NK-92 (cell line): ENCODE measurements around the gene MPL.

Experiments
- DNase-seq: peaks from one replicate; lab custom pipeline; 2025; ENCODE audit not compliant: unreplicated experiment; lab: John Stamatoyannopoulos, UW

Gene MPL

DNA sequence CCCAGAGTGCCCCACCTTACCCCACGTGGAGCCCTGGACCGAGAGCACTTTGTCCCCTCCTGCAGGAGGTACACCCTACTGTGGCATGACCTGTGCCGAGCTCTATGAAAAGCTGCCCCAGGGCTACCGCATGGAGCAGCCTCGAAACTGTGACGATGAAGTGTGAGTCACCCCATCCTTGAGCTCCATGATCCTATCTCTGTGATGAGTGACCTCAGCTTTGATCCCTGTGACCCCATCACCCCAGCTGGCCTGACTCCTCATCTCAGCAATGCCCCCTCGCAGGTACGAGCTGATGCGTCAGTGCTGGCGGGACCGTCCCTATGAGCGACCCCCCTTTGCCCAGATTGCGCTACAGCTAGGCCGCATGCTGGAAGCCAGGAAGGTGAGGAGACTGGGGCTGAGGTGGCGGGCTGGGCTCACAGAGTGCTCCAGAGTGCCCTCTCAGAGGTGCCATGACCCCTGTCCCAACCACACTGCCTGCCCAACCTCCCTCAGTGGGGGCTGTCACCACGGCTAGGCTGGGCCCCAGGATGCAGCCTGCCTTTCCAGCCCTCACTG, 16.2 kb upstream of the MPL start:
- no peak for DNase-seq

DNA sequence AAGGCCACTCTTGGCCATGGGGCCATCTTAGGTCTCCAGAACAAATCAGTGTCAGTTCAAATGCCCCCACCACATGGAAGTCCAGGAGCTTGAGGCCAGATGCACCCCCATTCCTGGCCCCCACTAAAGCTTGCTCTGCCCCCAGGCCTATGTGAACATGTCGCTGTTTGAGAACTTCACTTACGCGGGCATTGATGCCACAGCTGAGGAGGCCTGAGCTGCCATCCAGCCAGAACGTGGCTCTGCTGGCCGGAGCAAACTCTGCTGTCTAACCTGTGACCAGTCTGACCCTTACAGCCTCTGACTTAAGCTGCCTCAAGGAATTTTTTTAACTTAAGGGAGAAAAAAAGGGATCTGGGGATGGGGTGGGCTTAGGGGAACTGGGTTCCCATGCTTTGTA, 15.1 kb upstream of the MPL start:
- DNase-seq: no peak

DNA sequence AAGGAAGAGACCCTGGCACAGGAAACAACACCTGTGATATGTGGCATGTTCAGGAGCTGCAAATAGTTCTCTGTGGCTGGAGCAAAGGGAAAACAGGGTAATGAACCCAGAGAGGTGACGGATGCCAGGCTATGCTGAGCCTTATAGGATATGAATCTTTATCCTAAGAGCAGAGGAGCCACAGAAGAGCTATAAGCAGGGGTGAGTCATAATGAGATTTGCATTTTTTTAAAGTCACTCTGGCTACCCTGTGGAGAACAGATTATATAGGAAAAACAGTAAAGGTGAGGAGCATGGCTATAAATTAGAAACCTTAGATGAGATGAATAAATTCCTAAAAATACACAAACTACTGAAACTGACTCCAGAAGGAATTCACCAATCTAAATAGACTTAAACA, 12.8 kb upstream of the MPL start:
- no peak for DNase-seq

DNA sequence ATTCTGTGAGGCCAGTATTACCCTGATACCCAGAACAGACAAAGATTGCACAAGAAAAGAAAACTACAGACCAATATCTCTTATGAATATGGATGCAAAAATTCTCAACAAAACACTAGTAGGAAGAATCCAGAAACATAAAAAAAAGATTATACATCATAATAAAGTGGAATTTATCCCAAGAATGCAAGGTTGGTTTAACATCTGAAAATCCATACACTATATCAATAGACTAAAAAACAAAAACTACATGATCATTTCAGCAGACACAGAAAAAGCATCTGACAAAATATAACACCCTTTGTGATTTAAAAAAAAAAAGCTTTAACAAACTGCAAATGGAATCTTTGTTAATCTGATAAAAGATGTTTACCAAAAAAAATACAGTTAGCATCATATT, 12.2 kb upstream of the MPL start:
- DNase-seq: no peak

DNA sequence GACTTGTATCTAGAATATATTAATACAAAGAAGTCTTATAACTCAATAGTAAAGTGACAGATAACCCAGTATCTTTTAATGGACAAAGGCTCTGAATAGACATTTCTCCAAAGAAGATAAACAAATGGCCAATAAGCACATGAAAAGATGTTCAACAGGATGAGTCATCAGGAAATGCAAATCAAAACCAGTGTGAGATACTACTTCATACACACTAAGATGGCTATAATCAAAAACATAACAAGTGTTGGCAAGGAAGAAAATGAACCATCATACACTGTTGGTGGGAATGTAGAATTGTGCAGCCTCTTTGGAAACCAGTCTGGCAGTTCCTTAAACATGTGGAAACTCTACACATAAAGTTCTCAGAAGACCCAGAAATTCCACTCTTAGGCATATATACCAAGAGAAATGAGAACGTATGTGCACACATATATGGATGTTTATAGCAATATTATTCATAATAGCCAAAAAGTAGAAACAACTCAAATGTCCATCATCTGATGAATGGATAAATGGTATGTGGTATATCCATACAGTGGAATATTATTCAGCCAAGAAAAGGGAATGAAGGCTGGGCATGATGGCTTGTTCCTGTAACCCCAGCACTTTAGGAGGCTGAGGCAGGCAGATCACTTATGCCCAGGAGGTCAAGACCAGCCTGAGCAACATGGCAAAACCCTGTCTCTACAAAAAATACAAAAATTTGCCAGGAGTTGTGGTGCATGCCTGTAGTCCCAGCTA, 9.9 kb upstream of the MPL start:
- no peak for DNase-seq

DNA sequence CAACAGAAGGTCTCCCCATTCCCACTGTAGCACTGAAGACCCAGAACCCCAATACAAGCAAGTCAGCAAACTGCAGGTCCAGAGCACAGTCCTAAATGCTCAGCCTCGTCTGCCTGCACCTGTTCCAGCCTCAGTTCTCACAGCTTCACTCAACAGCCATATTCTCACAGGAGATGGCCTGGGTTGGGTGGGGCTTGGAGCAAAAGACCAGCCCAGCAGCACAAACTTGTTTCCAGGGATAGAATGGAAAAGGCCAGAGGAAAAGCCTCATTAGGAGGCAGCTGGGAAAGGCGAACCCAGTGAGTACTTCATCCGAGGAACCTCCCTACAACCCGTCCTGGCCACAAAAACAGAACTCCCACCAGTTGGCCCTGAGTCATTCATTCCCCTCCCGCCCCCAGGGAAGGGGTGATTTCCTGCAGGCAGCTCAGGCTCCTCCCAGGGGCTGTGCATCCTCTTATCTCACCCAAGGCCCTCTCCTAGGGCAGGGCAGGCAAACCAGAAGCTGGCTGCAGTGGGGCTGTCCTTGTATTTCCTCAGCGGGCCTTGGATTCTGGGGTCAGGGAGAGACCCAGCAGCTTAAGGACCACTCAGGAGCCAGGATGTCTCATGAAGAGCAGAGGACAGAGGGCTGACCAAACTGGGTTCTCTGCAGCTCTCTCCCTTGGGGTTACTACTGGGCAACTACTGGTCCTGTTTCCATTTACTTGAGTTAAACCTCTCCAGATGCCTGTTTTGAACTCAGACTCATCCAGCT, 7.4 kb upstream of the MPL start:
- DNase-seq: no peak

DNA sequence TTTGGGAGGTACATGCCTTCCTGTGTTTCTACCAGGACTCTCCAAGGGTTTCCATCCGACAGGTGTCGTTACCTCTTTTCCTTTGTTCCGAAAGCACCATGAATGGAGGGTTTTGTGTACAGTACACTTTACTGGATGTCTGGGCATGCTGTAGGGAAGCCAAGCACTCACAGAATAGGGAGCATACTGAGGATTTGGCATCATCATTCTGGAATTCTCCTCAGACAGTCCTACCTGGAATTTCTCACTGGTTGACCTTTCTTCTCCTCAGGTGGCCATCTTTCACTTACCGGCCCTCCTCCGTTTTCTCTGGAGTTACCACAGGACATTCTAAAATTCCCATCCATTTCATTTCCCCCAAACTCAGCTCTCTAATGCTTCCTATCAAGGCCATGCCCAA, 5.9 kb upstream of the MPL start:
- no peak for DNase-seq

DNA sequence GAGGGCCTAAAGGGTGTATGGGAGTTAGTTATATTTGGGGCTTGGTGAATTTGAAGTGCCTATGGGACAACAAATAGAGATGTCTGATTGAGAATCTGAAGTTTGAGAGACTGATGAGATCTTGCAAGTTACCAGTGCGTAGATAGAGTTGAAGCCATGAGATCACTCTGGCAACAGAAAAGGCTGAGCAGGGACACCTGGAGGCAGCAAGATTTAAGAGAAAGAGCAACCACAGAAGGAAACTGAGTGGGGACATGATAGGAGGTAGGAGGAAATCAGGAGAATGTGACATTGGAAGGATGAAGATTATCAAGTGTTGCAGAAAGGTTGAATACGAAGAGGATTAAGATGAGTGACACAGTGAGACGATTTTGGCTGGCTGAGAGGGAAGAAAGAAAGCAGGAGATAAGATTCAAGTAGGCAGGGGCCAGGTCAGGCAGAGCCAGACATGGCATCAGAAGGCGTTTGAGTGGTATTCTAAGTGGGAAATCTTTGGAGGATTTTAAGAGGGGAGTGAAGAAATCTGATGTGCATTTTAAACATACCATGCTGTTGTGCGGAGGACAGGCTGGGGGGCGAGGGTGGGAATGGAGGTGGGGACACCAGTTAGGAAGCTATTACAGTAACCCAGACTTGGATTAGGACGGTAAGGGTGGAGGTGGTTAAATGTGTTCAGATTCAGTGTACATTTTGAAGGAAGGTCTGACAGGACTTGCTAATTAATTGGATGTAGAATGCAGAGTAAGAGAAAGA, 3.0 kb upstream of the MPL start:
- DNase-seq: no peak

DNA sequence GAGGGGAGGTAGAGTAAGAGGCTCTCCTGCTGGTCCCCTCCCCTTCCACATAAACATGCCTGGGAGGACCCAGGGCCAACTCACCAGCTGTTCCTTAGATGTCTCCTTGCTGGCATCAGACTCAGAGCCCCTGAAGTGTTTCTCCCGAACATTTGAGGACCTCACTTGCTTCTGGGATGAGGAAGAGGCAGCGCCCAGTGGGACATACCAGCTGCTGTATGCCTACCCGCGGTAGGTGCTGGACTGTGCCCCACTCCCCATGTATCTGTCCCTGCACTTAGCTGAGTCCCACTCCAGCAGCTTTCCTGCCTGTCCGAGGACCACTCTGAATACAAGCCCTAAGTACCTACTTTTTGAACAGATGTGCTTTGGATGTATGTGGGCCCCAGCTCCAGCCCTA, 383 bp downstream of the MPL start:
- DNase-seq: no peak

DNA sequence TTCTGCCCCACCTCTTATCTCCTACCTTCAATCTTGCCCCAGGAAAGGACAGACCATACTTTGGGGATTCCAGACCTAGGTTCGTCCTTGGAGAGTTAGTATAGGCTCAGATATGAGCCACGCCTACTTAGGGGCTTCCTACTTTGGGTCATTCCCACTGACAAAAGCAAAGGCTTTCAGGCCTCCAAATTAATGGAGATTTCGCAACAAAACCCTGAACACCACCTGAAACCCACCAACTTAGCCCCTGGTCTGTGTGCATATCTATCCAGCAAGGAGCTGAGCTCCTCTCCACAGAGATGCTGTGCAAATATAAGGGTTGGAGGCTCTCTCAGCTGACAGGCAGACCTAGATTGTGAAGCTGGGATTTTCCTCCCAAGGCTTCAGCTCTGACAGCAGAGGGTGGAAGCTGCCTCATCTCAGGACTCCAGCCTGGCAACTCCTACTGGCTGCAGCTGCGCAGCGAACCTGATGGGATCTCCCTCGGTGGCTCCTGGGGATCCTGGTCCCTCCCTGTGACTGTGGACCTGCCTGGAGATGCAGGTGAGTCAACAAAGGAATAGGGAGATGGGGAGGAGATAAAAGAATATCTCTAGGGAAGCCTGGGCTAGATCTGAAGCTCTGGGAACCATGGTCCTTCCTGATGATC, 2.1 kb downstream of the MPL start:
- DNase-seq: no peak

DNA sequence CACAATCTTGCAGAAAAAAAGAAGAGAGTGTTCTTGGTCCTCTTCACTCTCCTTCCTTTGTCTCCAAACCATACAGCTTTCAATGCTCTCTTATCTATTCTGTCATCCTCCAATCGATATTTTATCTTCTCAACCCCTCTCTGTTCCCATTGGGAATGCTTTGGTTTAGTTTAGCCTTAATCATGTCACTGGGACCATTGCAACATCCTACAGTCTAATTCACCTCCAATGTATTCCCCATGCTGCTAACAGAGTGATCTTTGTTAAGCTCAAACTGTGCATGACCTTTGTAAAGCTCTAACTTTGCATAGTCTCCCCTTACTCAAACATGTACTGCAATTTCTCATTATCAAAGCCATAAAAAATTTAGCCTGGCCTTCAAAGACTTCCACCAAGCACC, 2.9 kb downstream of the MPL start:
- DNase-seq: no peak

DNA sequence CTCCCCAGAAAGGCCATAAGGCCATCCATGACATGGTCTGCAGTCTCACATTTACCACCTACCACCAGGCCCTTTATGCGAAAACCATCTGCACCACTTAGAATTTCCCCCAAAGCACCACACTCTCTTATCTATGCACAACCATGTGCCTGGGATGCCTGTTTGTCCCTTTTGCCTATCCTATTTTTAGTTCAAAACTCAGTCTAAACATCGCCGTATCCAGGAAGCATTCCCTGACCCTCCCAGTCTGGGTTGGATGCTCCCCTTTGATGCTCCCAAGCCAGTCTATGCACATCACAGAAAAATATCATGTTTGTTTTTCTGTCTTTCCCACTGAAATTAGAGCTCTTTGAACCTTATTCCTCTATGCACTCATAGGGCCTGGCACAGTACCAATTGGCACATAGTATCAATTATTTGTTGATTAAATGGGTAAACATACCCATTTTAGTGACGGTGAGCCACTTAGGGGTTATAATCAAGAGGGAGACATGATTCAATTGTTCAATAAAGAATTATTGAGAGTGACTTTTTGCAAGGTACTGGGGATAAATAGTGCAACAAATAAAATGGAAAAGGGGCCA, 6.7 kb downstream of the MPL start:
- DNase-seq: no peak

DNA sequence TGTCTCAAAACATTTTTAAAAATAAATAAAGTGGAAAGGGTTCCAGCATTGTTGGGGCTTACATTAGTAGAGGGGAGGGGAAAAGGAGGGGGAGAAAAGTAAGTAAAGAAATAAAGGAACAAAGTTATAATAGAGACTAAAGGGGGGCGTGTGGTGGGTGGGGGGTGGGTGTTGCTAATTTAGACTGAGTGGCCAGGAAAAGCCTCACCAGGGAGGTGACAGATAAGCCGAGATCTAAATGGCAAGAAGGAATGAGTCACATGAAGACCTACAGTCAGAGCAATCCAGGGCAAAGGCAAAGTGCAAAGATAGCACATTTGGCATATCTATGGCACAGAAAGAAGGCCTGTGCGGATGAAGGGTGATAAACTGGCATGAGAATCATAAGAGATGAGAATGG, 7.5 kb downstream of the MPL start:
- DNase-seq: no peak

DNA sequence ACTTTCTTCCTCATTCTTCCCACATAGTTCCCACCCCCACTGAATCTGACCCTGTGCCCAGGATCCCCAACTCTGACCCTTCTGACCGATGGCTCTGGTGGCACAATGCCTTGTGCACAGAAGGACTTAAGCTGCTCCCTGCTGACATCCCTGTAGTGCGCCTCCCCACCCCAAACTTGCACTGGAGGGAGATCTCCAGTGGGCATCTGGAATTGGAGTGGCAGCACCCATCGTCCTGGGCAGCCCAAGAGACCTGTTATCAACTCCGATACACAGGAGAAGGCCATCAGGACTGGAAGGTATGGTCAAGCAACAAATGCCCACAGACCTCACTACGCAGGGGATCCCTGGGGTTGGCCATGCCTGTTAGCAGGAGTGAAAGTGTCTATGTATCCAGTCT, 9.0 kb downstream of the MPL start:
- no peak for DNase-seq

DNA sequence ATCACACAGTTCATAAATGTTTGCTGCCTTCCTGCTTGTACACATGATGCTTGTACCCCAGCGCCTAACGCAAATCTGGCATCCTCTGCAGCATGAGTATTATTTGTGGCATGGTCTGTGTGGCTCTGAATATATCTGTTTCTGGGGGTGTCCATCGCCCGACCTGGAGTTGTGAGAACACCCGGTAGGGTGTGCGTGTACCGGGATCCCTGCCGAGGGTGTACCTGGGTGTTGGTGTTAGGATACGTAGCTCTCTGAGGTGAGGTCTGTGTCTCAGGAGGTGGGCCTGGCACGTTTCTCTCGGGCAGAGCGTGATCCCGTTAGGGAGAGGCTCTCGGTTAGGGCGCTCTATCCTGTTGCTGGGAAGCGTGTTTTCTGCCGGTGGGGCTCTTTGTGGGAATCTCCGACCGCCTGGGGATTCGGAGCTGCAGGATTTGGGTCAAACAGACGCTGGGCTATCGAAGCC, 10.8 kb downstream of the MPL start:
- DNase-seq: no peak

DNA sequence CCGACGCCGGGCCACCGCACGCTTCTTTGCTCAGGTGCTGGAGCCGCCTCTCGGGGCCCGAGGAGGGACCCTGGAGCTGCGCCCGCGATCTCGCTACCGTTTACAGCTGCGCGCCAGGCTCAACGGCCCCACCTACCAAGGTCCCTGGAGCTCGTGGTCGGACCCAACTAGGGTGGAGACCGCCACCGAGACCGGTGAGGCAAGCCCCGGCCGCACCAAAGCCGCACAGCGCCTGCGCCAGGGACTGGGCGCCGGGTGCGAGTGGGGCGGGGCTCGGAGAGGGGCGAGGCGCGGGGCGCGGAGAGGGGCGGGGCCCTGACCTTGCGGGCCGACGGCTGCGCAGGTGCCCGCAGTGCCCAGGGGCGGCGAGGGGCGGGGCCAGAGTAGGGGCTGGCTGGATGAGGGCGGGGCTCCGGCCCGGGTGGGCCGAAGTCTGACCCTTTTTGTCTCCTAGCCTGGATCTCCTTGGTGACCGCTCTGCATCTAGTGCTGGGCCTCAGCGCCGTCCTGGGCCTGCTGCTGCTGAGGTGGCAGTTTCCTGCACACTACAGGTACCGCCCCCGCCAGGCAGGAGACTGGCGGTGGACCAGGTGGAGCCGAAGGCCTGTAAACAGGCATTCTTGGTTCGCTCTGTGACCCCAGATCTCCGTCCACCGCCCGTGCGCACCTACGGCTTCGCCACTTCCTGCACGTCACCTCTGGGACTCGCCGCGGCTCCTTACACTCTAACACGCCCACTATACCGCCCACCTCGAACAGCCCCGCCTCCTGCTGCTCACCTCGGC, 11.4 kb downstream of the MPL start:
- no peak for DNase-seq

DNA sequence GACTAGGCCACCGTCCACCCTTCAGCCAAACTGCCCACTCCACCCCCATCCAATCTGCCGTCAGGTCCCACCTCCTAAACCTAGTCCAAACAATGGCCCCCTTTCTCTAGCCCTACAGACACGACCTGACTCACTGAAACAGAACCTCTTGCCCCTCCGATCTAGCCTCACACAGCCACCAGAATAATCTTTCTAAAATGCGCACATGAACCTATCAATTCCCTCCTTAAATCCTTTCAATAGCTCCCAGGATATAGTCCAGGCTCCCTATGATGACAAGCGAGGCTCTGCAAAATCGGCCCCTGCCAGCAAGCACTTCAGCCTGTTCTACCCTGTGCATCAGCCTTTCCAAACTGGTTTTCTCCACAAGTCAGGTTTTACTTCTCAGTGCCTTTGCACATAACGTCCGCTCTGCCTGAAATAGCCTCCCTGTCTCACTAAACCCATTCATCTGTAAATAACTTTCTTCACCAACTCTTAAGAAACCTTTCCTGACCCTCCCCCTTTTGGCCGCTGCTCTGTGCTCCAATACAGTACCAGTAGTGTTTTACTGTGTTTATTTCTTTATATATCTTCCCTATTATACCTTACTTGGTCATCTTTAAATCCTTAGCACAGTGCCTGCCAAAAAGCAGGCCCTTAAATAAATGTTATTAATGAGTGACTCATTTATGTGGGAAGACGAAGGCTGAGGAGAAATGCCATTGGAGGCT, 12.1 kb downstream of the MPL start:
- no peak for DNase-seq

DNA sequence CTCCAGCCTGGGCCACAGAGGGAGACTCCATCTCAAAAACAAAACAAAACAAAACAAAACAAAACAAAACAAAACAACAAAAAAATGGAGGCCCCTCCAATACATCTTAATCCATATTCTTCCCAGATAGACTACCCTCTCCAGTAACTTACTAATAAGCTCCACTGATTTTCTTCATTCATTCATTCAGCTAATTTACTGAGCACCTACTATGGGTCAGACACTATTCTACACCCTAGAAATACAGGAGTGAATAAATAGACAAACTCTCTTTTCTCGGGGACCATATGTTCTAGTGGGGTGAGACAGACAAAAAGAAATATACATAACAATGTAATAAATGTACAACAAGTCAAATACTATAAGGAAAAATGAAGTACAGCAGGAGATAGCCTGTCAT, 13.4 kb downstream of the MPL start:
- no peak for DNase-seq
